Glomerular visceral epithelial cell (primary cell): ENCODE data around the gene ELMO1.

Experiments used
- DNase-seq: peaks from one replicate; pipeline ENCODE4 v3.0.0-alpha.2; 2016; ENCODE audit errors: extremely low spot score

Gene ELMO1

GRCh38 chr7:36949711-36950600 lies 498.7 kb downstream of the ELMO1 start:
- no peak for DNase-seq

- DNase-seq, result no peak
These were observed 502.3 kb downstream of the ELMO1 start for GRCh38 chr7:36946401-36946739.

GRCh38 chr7:36945612-36946400 lies 502.9 kb downstream of the ELMO1 start:
- no peak for DNase-seq

DNA sequence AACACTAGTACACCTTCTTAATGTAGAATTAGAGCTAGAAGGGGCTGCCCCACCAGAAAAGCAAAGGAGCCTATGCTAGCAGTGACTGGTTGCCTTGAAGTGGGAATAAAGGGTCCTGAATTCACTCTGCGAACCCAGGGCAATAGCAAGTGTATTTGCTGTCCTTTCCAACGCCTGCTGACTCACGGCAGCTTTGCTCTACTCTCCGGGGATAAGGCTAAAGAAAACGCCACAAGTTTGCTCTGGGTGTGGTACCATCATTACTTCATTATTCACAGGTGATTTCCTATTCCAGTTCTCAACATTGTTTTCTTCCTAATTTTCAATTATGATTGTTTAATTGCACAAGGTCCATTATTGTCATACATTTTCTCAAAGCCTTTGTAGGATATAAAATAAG lies 503.8 kb downstream of the ELMO1 start:
- DNase-seq, result no peak

DNA sequence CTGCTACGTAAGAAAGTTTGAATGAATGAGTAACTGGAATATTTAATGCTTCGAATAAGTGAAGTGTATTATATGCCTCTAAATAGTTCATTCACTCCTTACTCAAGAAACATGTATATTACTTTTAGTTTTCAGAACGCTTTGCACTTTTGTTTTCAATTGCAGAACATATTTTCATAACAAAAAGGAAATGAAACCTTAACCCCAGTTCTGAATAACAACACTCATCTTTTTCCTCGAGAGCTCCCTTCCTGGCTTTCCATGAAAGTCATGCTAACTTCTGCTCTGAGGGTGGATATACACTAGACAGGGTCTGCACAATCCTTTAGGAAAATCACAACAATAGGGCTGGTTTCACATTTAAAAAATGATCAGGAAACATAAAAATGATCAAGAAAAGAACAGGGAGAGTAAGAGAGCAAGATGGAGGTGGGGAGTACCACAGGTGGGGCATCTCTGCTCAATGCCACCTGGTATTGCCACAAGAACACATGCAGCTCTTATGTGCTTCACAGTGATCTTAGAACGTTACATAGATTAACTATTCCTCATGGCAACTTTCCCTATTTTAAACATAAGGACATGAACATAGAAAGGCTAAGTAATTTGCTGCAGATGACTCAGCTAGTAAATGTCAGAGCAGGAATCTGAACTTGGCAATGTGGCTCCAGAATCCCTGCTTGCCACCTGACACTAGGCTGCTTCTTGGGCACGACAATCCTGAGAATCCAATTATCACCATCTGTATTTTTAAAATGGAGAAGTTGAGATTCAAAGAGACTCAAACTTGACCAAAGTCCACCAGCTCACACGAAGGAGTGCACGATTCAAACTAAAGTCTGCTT lies 504.9 kb downstream of the ELMO1 start:
- DNase-seq, result no peak

GRCh38 chr7:36942955-36943354 lies 505.7 kb downstream of the ELMO1 start:
- DNase-seq, result no peak

- no peak for DNase-seq
These were observed 506.1 kb downstream of the ELMO1 start for GRCh38 chr7:36942541-36942940.

- no peak for DNase-seq
These were observed 506.6 kb downstream of the ELMO1 start for GRCh38 chr7:36942025-36942424.

GRCh38 chr7:36941359-36941758 lies 507.3 kb downstream of the ELMO1 start:
- DNase-seq, result no peak

- no peak for DNase-seq
These were observed 508.8 kb downstream of the ELMO1 start for GRCh38 chr7:36939816-36940215.

DNA sequence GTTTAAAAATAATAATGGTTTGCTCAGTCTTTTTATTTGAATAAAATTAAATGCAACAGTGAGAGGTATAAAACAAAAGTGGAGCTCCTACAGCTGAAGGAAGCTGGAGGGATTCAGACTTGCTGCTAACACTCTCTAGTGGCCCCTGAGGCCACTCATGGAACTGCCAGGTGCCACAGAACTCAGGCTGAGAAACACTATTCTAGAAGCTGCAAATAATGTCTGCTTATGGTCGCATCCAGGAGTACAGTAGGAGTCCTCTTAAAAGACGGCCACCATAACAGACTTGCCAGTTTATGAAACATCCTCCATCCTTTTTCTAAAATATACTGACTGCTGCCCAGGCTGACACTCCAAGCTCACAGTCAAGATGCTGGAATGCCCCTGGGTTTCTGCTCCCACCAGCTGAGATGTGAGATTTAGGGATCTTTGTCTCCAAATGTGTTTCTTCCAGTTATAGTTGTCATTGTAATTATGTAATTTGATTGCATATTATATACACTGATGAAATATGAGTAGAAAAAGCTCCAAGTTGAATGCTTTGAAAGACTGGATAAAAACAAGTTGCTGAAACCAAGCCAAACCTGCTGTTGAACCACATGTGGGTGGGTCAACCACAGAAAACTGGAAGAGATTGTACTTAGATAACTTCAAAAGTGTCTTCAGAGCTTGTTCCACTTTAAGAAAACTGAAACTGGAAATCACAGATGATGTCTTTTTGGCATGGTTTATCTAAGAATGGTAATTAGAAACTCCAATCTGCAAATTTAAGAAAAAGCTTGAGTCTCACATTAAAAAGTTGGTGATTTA lies 510.7 kb downstream of the ELMO1 start:
- no peak for DNase-seq

- no peak for DNase-seq
These were observed 516.8 kb downstream of the ELMO1 start for GRCh38 chr7:36931892-36932291.

DNA sequence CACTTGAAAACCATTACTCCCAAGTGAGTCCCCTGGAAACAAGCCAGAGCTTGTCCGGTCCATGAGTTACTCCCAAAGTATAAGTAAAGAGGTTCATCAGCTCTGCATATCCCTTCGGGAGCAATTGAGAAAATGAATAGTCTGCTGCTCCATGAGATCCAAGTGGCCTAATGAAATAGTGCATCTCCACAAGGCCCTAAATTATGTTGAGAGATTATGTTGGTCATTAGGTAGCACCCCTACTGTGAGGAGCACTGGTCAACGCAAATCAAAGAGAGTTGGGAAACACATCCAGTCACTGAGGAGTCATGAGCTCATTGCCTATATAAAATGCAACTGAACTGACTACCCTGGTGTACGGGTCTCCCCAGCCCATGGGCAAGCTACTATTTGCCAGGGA lies 518.9 kb downstream of the ELMO1 start:
- no peak for DNase-seq

DNA sequence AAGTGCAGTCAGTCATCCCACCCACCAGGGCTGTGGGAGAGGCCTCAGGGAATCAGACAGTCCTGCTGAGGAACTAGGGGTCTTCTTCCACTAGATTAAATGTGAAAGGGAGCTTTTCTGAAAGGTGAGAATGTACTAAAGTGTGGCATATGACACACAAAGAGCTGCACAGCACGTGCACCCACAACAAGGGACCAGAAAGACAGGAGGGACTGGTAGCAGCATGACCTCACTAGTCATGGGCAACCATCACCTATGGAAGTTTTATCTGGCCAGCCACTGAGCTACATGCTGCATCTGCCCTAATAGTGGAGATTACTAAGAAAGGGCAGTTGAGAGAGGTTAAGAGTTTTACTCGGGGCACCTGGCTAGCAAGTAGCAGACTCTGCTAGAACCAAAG lies 519.9 kb downstream of the ELMO1 start:
- no peak for DNase-seq

DNA sequence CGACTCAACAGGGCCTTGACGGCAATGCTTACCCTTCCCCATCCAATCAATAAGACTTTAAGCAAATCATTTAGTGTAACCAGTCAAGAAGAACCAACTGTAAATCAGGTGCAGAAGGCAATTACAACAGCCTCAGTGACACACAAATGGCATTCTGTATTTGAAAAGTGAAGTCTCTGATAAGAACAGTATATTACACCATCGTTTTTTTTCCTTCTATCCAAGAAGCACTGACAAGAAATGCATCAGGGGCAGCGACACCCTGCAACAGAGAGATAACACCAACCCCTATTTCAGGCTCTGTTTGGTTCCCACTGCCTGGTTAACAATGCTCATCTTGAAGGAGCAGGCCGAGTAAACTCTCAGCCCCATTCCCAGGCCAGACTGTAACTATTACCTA lies 520.4 kb downstream of the ELMO1 start:
- no peak for DNase-seq

DNA sequence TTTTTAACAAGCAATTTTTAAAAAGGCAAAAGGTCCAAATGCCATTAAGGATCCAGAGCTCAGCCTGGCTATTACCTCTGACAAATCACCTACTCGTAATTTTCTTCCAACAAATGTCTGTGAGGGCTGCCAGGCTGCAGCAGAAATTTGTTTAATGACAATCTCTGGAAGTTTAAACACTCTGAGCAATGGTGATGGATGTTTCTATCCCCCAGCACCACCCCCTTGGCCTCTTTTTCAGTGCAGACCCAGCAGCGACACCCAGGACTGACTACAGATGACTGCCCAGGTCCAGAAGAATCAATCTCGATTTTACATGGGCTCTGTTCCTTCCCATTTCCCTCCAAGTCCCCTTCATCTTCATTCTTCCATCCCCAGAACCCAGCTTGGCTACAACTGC lies 523.0 kb downstream of the ELMO1 start:
- no peak for DNase-seq

GRCh38 chr7:36925207-36925606 lies 523.5 kb downstream of the ELMO1 start:
- no peak for DNase-seq

DNA sequence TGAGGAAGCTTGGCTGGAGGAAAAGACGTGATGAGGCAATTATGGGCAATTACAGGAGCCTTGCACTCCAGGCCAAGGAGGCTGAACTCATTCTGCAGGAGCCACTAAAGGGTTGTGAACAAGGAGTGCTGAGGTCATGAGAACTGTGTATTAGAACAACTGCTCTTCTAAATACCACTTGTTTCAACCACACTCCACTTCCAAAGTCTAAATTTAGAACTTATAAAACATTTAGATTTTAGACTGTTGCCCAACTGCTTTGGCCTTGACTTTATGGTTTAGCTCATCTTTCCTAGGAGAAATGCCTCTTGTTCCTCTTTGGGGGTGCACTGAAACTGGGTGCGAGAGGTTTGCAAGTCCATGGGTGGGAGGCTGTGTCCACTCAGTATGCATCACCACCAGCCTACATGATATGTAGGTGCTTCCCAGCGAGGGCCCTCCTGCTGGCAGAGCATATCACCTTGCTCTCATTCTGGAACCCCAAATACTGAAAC lies 524.7 kb downstream of the ELMO1 start:
- DNase-seq, result no peak

- DNase-seq, result no peak
These were observed 525.5 kb downstream of the ELMO1 start for GRCh38 chr7:36923185-36923584.

- DNase-seq, result no peak
These were observed 528.2 kb downstream of the ELMO1 start for GRCh38 chr7:36920433-36920832.

DNA sequence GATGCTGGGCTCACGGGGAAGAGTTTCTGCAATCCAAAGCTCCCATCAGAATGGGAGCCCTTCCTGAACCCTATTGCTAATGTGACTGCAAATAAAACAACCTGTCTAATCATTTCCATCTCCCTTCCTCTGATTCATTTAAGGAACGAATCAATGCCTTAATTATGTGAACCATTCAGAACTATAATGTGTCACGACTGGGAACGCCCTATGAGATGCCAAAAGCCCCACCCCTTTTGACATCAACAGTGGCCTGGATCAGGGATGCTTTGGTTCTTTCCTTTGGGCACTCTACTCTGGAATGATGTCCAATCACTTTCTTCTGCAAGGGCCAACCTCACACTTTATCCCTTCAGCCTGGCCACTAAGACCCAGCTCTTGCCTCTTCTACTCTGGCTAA lies 528.9 kb downstream of the ELMO1 start:
- no peak for DNase-seq
